ENCODE measurements around the gene SKA2. TPM values are rescaled to one million over a fixed set of nuclear protein-coding genes. Genes with fewer than 3 reads are reported as not detected.

Gene SKA2
- total and polyA plus RNA-seq, 9 of the 15 experiments (the other 6 are each of a cell fraction or from before 2014, with no cell fraction given) = 58.1 to 183 (median 133) TPM

DNA sequence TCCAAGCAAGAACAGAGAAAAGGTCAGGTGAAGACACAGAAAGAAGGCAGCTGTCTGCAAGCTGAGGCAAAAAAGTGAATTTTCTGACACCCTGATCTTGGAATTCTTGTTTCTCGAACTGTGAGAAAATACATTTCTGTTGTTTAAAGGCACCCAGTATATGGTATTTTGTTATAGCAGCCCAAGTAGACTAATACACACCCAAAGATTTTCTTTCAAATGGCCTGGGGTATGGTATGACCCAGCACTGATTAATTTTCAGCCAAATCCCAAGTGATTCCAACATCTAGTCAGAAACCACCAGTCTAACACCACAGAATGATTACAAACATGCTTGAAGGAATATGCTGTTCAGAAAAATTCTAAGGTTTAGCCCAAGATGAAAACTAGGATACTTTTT lies 85.1 kb downstream of the SKA2 start:
- no TSS peak for BruUV-seq (replicated peaks)
- H3K4me2 ChIP-seq (ENCODE audit: insufficient read depth, low read length) = no peak overlapping the region
- H4K20me1 ChIP-seq (replicated peaks; ENCODE audit: control insufficient read depth, insufficient read depth, low read length) = no peaks in the 10 kb centered on the region
- in situ Hi-C loops (cut with MboI) (no loop called here), intact Hi-C loops (cut with micrococcal nuclease) (no loop called here)
- no peaks in the 10 kb centered on the region for H3K9me1 ChIP-seq (ENCODE audit: control insufficient read depth, insufficient read depth, low read length)
- FAIRE-seq (no peak), DNase-seq (ENCODE audit: extremely low read depth in 1 of 4, low spot score in 3 of 4) (no peak), ATAC-seq (no peak)
- H3K79me2 ChIP-seq (ENCODE audit: control insufficient read depth, insufficient read depth, low read length) = no peaks in the 10 kb centered on the region
- CTCF ChIA-PET (ENCODE audit: low intra/inter-chr PET ratio) = no interaction called here
- H3K36me3 ChIP-seq (ENCODE audit: control insufficient read depth, insufficient read depth, low read length) = peaks cover 80% of the 10 kb centered on the region
- 100% methylated on average over 1 of the region's 1 CpG for WGBS (ENCODE audit: insufficient coverage, low coverage, missing lambda C conversion rate)
- no peaks in the 10 kb centered on the region for H3K4me1 ChIP-seq (replicated peaks in 1 of 2; ENCODE audit: control insufficient read depth in 2 of 2, insufficient read depth in 2 of 2, low read length in 2 of 2)
- H3K27ac ChIP-seq (ENCODE audit: extremely low read depth, low read depth, low read length) = no peak overlapping the region
- TF ChIP-seq FOXM1 (IDR thresholded peaks at IDR 0.05; ENCODE audit: low read depth) = no peak
- TF ChIP-seq FOXM1 (CRISPR knock-in tag; IDR thresholded peaks at IDR 0.05; ENCODE audit: low read depth) = no peak
- TF ChIP-seq CEBPG (CRISPR knock-in tag; IDR thresholded peaks at IDR 0.05) = no peak
- TF ChIP-seq CEBPG (tag; conservative IDR thresholded peaks at IDR 0.05 in 1 of 2, IDR thresholded peaks at IDR 0.05 in 1 of 2) = no peak
- TF ChIP-seq ZNF12 (CRISPR knock-in tag; IDR thresholded peaks at IDR 0.05) = peak; percentile 83; the same call in 1 of the 2 replicates
- TF ChIP-seq, protein P1, sequence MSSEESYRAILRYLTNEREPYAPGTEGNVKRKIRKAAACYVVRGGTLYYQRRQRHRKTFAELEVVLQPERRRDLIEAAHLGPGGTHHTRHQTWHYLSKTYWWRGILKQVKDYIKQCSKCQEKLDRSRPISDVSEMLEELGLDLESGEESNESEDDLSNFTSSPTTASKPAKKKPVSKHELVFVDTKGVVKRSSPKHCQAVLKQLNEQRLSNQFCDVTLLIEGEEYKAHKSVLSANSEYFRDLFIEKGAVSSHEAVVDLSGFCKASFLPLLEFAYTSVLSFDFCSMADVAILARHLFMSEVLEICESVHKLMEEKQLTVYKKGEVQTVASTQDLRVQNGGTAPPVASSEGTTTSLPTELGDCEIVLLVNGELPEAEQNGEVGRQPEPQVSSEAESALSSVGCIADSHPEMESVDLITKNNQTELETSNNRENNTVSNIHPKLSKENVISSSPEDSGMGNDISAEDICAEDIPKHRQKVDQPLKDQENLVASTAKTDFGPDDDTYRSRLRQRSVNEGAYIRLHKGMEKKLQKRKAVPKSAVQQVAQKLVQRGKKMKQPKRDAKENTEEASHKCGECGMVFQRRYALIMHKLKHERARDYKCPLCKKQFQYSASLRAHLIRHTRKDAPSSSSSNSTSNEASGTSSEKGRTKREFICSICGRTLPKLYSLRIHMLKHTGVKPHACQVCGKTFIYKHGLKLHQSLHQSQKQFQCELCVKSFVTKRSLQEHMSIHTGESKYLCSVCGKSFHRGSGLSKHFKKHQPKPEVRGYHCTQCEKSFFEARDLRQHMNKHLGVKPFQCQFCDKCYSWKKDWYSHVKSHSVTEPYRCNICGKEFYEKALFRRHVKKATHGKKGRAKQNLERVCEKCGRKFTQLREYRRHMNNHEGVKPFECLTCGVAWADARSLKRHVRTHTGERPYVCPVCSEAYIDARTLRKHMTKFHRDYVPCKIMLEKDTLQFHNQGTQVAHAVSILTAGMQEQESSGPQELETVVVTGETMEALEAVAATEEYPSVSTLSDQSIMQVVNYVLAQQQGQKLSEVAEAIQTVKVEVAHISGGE (CRISPR knock-in tag; IDR thresholded peaks at IDR 0.05) = peak in 1 of 3 experiments; percentile 41; a peak in 1 of 6 replicates
- no peak for TF ChIP-seq SIN3B (IDR thresholded peaks at IDR 0.05; ENCODE audit: low read depth)
- no peak for TF ChIP-seq NR2C1 (IDR thresholded peaks at IDR 0.05)
- no peak for TF ChIP-seq NR2C1 (tag; IDR thresholded peaks at IDR 0.05)
- TF ChIP-seq PURB (CRISPR knock-in tag; IDR thresholded peaks at IDR 0.05; ENCODE audit: low read depth) = no peak
- TF ChIP-seq XRCC5 (IDR thresholded peaks at IDR 0.05; ENCODE audit: low read depth, low read length) = no peak
- TF ChIP-seq, protein P2, sequence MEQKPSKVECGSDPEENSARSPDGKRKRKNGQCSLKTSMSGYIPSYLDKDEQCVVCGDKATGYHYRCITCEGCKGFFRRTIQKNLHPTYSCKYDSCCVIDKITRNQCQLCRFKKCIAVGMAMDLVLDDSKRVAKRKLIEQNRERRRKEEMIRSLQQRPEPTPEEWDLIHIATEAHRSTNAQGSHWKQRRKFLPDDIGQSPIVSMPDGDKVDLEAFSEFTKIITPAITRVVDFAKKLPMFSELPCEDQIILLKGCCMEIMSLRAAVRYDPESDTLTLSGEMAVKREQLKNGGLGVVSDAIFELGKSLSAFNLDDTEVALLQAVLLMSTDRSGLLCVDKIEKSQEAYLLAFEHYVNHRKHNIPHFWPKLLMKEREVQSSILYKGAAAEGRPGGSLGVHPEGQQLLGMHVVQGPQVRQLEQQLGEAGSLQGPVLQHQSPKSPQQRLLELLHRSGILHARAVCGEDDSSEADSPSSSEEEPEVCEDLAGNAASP (IDR thresholded peaks at IDR 0.05) = no peak
- TF ChIP-seq JUN (IDR thresholded peaks at IDR 0.05; ENCODE audit: borderline replicate concordance, low read depth, low read length) = no peak
- TF ChIP-seq JUN (CRISPR knock-in tag; IDR thresholded peaks at IDR 0.05; ENCODE audit: borderline replicate concordance) = no peak
- TF ChIP-seq PCBP2 (IDR thresholded peaks at IDR 0.05; ENCODE audit: low read depth, low read length, poor library complexity, severe bottlenecking) = no peak
- no peaks in the 10 kb centered on the region for H3K27me3 ChIP-seq (ENCODE audit: control insufficient read depth in 2 of 2, insufficient read depth in 2 of 2, low read length in 2 of 2)
- no peak overlapping the region for H3K4me3 ChIP-seq
- H2AFZ ChIP-seq (ENCODE audit: low read depth, low read length) = no peak overlapping the region
- no peaks in the 10 kb centered on the region for H3K9me3 ChIP-seq (replicated peaks; ENCODE audit: control insufficient read depth, insufficient read depth, low read depth, low read length)
- POLR2A ChIA-PET = interaction anchor here (0.8 kb wide), 1 partner anchor 16 kb away, joined by 3 read pairs; no protein-coding TSS in a partner anchor
- no peak overlapping the region for H3K9ac ChIP-seq (ENCODE audit: insufficient read depth in 1 of 2, low read depth in 2 of 2, low read length in 2 of 2)

All from K562 (cell line).